PC-9 (cell line): ENCODE measurements around the gene LRRC4C.

Experiments
- EZH2 ChIP-seq: fragments of 200-600 bp; sonication (generic); IDR thresholded peaks from 2 replicates; pipeline ENCODE4 v1.8.0; 2017; ENCODE audit warnings: antibody characterized with exemption, low read depth
- TF ChIP-seq, protein P1 (sequence below): fragments of 200-600 bp; sonication (generic); conservative IDR thresholded peaks from 2 replicates; pipeline ENCODE4 v1.6.1; 2017; ENCODE audit warnings: mixed run types, antibody characterized with exemption, mild to moderate bottlenecking, moderate library complexity

GRCh38 chr11:41053894-41054293 is 405.6 kb downstream of the LRRC4C start:
- TF ChIP-seq EZH2, result no peak
- TF ChIP-seq, protein P1, sequence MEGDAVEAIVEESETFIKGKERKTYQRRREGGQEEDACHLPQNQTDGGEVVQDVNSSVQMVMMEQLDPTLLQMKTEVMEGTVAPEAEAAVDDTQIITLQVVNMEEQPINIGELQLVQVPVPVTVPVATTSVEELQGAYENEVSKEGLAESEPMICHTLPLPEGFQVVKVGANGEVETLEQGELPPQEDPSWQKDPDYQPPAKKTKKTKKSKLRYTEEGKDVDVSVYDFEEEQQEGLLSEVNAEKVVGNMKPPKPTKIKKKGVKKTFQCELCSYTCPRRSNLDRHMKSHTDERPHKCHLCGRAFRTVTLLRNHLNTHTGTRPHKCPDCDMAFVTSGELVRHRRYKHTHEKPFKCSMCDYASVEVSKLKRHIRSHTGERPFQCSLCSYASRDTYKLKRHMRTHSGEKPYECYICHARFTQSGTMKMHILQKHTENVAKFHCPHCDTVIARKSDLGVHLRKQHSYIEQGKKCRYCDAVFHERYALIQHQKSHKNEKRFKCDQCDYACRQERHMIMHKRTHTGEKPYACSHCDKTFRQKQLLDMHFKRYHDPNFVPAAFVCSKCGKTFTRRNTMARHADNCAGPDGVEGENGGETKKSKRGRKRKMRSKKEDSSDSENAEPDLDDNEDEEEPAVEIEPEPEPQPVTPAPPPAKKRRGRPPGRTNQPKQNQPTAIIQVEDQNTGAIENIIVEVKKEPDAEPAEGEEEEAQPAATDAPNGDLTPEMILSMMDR, result no peak
